Retinal pigment epithelial cell (primary cell): ENCODE data around the gene HDGF.

Experiments used
- DNase-seq: peaks from one replicate; pipeline ENCODE4 v3.0.0-alpha.2; 2010; ENCODE audit warnings: low read depth
- H3K4me3 ChIP-seq: 2 replicates; pipeline ENCODE4 v1.5.1; 2011; ENCODE audit warnings: mild to moderate bottlenecking, low read length, control low read depth, moderate library complexity
- CTCF ChIP-seq: conservative IDR thresholded peaks from 2 replicates; pipeline ENCODE4 v1.5.1; 2011; ENCODE audit warnings: low read depth, low read length, control low read depth, inconsistent platforms

Gene HDGF

GRCh38 chr1:156728599-156729462 is 22.6 kb downstream of the HDGF start, which contains the start of gene ISG20L2:
Gene ISG20L2 (minus strand): TSS chr1:156728766. CDS start chr1:156727652, 1,114 bp downstream.
- peak within 1 kb of the TSS; percentile 98 for H3K4me3 ChIP-seq

GRCh38 chr1:156727926-156728598 is 23.4 kb downstream of the HDGF start, which contains the start of gene METTL25B:
Gene METTL25B (plus strand): TSS chr1:156728469. CDS start chr1:156729105, 636 bp downstream.
- TF ChIP-seq CTCF: no peak
- H3K4me3 ChIP-seq: peak within 1 kb of the TSS; percentile 98
- DNase-seq: no peak

More at GRCh38 chr1:156728599-156729462, 22.6 kb downstream of the HDGF start, which contains the start of gene ISG20L2:
- no peak for TF ChIP-seq CTCF
- DNase-seq: peak; percentile 90

- no peak for DNase-seq
- TF ChIP-seq CTCF: no peak
- peak overlapping the region; percentile 98 for H3K4me3 ChIP-seq
These were observed 24.0 kb downstream of the HDGF start for GRCh38 chr1:156727492-156727891.

- H3K4me3 ChIP-seq: peak overlapping the region; percentile 98
- DNase-seq: no peak
- TF ChIP-seq CTCF: peak; percentile 73
These were observed 24.8 kb downstream of the HDGF start for GRCh38 chr1:156726549-156727226.

GRCh38 chr1:156725683-156726280 is 25.7 kb downstream of the HDGF start:
- no peak for DNase-seq
- H3K4me3 ChIP-seq: peak overlapping the region; percentile 98
- peak; percentile 96 for TF ChIP-seq CTCF

- no peak overlapping the region for H3K4me3 ChIP-seq
- no peak for DNase-seq
- TF ChIP-seq CTCF: no peak
These were observed 29.9 kb downstream of the HDGF start for GRCh38 chr1:156721535-156721934.
